Mucosa of rectum (tissue), 2 donors: ENCODE results near the gene MMP2.
A peak's percentile ranks its signal among the peaks of the same experiment; 100 is the strongest.

Source experiments
- H3K27ac ChIP-seq, 2 donors: one replicate each; pipeline ENCODE4 v1.7.0; 2013; ENCODE audit warnings: inconsistent platforms in 2 of 2, low read depth in 2 of 2, low read length in 2 of 2
- H3K27me3 ChIP-seq, 2 donors: one replicate each; pipeline ENCODE4 v1.7.0; 2013; ENCODE audit warnings: low read length in 2 of 2; ENCODE audit not compliant: control insufficient read depth in 2 of 2, insufficient read depth in 2 of 2
- H3K36me3 ChIP-seq, 2 donors: one replicate each; pipeline ENCODE4 v1.7.0; 2013; ENCODE audit warnings: low read length in 2 of 2; ENCODE audit not compliant: control insufficient read depth in 2 of 2, insufficient read depth in 2 of 2
- H3K4me1 ChIP-seq, 2 donors: one replicate each; pipeline ENCODE4 v1.7.0; 2013; ENCODE audit warnings: low read length in 2 of 2, mild to moderate bottlenecking in 1 of 2; ENCODE audit not compliant: control insufficient read depth in 2 of 2, insufficient read depth in 2 of 2
- H3K4me3 ChIP-seq, 2 donors: one replicate each; pipeline ENCODE4 v1.7.0; 2013; ENCODE audit warnings: low read length in 2 of 2
- H3K9ac ChIP-seq, 2 donors: one replicate each; pipeline ENCODE4 v1.7.0; 2013; ENCODE audit warnings: low read length in 2 of 2, low read depth in 1 of 2, mild to moderate bottlenecking in 1 of 2
- H3K9me3 ChIP-seq, 2 donors: one replicate each; pipeline ENCODE4 v1.7.0; 2013; ENCODE audit warnings: low read length in 2 of 2; ENCODE audit not compliant: control insufficient read depth in 2 of 2
- donor health status: healthy.
- donor health status: Normal muscosa, but diverticular disease.

Gene MMP2

DNA sequence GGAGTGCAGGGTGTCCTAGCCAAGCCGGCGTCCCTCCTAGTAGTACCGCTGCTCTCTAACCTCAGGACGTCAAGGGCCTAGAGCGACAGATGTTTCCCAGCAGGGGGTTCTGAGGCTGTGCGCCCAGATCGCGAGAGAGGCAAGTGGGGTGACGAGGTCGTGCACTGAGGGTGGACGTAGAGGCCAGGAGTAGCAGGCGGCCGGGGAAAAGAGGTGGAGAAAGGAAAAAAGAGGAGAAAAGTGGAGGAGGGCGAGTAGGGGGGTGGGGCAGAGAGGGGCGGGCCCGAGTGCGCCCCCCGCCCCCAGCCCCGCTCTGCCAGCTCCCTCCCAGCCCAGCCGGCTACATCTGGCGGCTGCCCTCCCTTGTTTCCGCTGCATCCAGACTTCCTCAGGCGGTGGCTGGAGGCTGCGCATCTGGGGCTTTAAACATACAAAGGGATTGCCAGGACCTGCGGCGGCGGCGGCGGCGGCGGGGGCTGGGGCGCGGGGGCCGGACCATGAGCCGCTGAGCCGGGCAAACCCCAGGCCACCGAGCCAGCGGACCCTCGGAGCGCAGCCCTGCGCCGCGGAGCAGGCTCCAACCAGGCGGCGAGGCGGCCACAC is at the start of gene MMP2:
Gene MMP2 (plus strand): TSS at position 372 of the 603 bp plus-strand sequence. CDS start 282 bp downstream, outside the sequence.
- Histone ChIP-seq H3K27me3 (peaks cover 9 to 10% of the 10 kb centered on the region in 2 donors), H3K4me1 (peaks cover 0 to 3% of the 10 kb centered on the region in 2 donors), H3K9ac (peak within 1 kb of the TSS; percentile 24 to 40), H3K36me3 (peaks cover 0 to 4% of the 10 kb centered on the region in 2 donors), H3K9me3 (no peaks in the 10 kb centered on the region), H3K4me3 (peak within 1 kb of the TSS; percentile 45 to 66), H3K27ac (peak within 1 kb of the TSS; percentile 65 to 72)

DNA sequence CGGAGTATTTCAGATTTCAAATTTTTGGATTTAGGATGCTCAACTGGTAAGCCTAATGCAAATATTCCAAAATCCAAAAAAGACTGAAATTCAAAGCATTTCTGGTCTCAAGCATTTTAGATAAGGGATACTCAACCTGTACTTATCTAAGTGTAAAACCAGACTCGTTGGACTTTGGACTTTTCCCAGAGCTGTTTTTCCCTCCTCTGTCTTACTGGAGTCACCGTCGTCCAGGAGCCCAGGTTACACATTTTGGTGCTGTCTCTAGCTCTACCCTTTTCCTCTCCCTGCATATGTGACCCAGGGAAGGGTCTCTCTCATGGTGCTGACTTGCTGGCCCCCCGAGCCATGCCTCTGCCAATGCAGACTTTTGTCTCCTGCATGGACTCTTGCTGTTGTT is 46.0 kb upstream of the MMP2 start:
- no peak overlapping the region for H3K4me3 ChIP-seq
- no peaks in the 10 kb centered on the region for H3K36me3 ChIP-seq
- H3K4me1 ChIP-seq = no peaks in the 10 kb centered on the region
- H3K27ac ChIP-seq = no peak overlapping the region
- H3K9me3 ChIP-seq = no peaks in the 10 kb centered on the region
- H3K27me3 ChIP-seq = no peaks in the 10 kb centered on the region
- H3K9ac ChIP-seq = no peak overlapping the region

DNA sequence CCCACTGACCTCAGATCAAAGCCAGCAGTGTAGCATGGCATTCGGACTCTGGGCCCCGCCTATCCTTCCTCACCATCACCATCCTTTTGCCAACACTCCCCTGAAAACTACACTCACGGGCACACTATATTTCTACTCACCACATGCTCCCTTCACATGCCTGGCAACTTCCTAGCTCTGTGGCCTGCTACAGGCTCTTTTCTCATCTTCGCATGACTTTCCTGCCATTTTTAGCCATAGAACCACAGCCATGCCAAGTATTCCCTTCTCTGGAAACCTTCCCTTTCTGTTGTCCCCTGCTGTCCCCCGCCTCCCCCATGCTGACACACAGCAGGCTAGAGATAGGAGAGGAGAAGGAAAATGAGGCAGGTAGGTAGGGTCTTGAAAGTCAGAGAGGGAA is 45.5 kb upstream of the MMP2 start:
- H3K27me3 ChIP-seq = no peaks in the 10 kb centered on the region
- no peak overlapping the region for H3K4me3 ChIP-seq
- no peak overlapping the region for H3K9ac ChIP-seq
- no peaks in the 10 kb centered on the region for H3K9me3 ChIP-seq
- H3K27ac ChIP-seq = no peak overlapping the region
- H3K4me1 ChIP-seq = no peaks in the 10 kb centered on the region
- H3K36me3 ChIP-seq = no peaks in the 10 kb centered on the region

DNA sequence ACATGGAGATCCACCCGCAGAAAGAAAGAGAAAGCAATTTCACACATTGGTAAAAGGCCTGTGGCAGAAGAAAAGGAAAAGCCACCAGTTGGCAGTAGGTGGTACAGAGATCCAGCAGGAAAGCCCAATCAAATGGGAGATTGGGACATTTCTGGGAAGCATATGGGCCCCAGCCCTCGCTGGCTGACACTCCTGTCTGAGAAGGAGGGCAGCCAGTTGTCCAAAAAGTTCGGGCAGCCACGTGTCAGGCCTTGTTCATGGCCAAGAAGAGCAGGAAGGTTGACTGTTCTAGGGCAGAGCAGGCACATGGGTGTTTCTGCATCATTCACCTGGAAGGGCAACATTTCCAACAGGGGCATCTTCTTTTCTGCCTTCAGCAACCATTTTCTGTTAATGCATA is 45.0 kb upstream of the MMP2 start:
- Histone ChIP-seq H3K36me3 (no peaks in the 10 kb centered on the region), H3K27me3 (no peaks in the 10 kb centered on the region), H3K9ac (no peak overlapping the region), H3K4me1 (no peaks in the 10 kb centered on the region), H3K27ac (no peak overlapping the region), H3K9me3 (no peaks in the 10 kb centered on the region), H3K4me3 (no peak overlapping the region)

DNA sequence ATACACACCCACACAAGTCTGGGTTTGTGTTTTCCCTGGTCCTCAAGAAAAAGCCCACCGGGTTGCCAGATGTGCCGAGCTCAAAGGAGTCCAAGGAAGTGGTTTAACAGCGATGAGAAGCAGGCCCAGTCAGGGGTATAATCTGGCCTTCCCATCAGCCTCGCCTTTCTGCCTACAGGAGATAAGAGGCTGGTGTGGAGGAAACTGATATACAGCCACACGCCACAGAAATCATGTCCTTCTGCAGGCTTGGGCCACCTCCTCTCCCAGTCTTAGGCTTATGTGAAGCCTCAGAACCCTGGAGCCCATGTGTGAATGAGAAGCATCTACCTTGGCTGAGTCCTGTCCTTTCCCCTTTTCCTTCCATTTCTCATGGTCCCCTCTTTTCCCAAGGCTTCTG is 43.6 kb upstream of the MMP2 start:
- H3K4me3 ChIP-seq = no peak overlapping the region
- no peak overlapping the region for H3K9ac ChIP-seq
- no peaks in the 10 kb centered on the region for H3K9me3 ChIP-seq
- H3K4me1 ChIP-seq = no peaks in the 10 kb centered on the region
- no peaks in the 10 kb centered on the region for H3K36me3 ChIP-seq
- no peaks in the 10 kb centered on the region for H3K27me3 ChIP-seq
- H3K27ac ChIP-seq = no peak overlapping the region

DNA sequence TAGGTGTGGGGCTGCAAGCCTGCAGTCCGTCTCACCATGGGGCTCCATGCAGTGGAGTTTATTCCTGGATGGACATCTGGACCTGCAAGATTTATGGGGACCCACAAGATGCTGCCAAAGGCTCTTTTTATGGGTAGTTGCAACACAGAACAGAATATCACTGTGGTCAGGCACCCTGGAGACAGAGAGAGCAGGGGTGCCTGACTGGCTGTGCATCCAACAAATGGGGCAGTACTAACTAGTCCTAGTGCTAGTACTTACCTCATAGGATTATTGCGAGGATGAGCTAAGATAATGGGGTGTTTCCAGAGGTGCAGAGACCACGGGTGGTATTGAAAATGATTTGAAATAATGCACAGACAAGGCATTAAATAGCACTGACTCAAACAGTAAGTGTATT is 42.4 kb upstream of the MMP2 start:
- Histone ChIP-seq H3K27ac (no peak overlapping the region), H3K4me1 (no peaks in the 10 kb centered on the region), H3K36me3 (no peaks in the 10 kb centered on the region), H3K9ac (no peak overlapping the region), H3K27me3 (no peaks in the 10 kb centered on the region), H3K4me3 (no peak overlapping the region), H3K9me3 (no peaks in the 10 kb centered on the region)

DNA sequence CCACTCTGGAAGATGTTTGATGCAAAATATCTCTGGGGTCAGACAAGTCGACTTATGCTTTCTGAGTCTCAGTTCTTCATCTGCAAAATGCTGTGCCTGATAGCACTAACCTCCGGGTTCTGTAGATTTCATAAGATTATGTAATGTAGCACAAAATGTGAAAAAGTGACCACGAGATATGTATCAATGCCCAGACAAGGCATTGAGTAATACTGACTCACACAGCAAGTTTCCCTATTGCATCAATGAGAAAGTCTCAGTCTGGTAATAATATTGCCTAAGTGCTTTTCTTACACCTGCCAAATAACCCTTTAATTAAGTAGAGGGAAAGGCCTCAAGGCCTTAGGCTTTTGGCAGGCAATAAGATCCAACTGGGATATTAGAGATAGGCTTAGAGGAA is 41.4 kb upstream of the MMP2 start:
- H3K27me3 ChIP-seq = no peaks in the 10 kb centered on the region
- H3K9ac ChIP-seq = no peak overlapping the region
- H3K27ac ChIP-seq = no peak overlapping the region
- H3K36me3 ChIP-seq = no peaks in the 10 kb centered on the region
- no peak overlapping the region for H3K4me3 ChIP-seq
- H3K4me1 ChIP-seq = no peaks in the 10 kb centered on the region
- H3K9me3 ChIP-seq = no peaks in the 10 kb centered on the region

DNA sequence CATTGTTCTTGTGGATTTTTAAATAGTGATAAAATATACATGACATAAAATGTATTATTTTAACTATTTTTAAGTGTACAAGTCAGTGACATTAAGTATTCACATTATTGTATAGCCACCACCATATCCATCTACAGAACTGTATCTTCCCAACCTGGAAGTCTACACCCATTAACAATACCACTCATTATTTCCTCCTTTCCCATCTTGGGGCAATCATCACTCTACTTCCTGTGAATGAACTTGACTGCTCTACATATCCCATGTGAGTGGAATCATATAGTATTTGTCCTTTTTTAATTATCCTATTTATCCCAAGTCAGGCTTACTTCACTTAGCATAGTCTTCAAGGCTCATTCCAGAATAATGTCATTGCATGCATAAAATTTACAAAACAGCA is 40.7 kb upstream of the MMP2 start:
- Histone ChIP-seq H3K4me3 (no peak overlapping the region), H3K27ac (no peak overlapping the region), H3K9ac (no peak overlapping the region), H3K36me3 (no peaks in the 10 kb centered on the region), H3K9me3 (no peaks in the 10 kb centered on the region), H3K27me3 (no peaks in the 10 kb centered on the region), H3K4me1 (no peaks in the 10 kb centered on the region)

DNA sequence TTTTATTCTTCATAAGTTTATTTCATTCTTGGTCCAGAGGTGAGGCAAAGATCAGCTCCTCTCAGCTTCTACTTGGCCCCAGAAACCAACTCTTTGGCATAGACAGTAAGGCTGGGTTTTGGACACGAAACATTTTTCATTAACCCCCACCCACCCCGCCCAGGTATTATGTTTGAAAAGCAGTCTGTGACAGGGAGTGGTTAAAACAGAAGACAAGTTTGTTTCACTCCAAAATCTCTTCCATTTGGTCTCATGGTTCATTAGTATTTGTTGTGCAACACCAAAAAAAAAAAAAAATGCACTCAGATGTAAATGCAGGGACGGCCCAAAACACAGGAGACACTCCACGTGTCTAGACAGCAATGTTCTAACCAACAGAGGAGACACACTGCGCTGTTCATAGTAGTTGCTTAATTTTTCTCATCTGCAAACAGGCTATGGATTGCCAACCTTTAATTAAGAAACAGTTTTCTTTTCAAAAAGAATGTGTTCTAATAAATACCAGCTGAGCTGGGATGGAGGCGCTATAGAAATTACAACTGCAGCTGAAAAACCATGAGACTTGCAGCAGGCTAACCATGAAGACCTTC is 39.8 kb upstream of the MMP2 start:
- H3K36me3 ChIP-seq = no peaks in the 10 kb centered on the region
- H3K9me3 ChIP-seq = no peaks in the 10 kb centered on the region
- no peaks in the 10 kb centered on the region for H3K4me1 ChIP-seq
- H3K27ac ChIP-seq = no peak overlapping the region
- H3K27me3 ChIP-seq = no peaks in the 10 kb centered on the region
- H3K4me3 ChIP-seq = no peak overlapping the region
- H3K9ac ChIP-seq = no peak overlapping the region

DNA sequence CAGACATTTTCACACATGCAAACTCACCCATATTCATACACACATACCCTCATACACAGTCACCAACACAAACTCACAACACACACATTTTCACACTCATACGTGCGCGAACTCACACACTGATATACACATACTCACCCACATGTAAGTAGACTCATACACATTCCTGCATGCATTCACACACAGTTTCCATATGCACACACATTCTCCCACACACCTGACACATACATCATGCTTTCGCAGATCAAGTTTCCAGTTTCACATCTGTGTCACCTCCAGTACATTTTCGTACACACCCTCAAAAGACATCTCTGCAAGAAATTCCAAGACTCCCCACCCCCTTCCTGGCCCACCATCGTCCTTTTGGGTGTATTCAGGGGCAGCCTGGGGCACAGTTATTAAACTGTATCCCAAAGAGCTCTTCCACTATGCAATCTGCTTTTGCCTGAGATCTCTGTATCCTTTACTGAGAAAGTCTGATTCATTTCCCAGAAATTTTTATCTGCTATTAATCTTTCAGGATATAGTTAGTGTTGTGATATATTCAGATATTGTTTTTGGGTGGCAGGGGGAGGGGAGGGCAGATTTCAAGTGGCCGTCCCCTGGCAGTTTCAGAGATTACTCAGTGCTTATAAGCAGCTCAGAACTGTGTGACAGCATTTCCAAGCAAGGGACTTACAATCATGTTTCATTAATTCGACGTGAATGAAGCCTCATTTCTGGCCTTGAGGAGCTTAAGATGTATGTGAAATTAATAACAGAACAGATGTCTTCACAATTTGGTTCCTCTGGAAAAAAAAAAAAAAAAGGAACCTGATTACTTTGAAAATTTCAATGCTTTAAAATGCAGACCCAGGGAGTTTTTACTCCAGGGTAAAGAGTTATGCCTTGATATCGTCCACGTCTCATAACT is 35.3 kb upstream of the MMP2 start:
- Histone ChIP-seq H3K27me3 (no peaks in the 10 kb centered on the region), H3K9ac (no peak overlapping the region), H3K4me1 (no peaks in the 10 kb centered on the region), H3K9me3 (no peaks in the 10 kb centered on the region), H3K36me3 (no peaks in the 10 kb centered on the region), H3K27ac (no peak overlapping the region), H3K4me3 (no peak overlapping the region)
